Activated naive CD8-positive, alpha-beta T cell treated with anti-CD3 and anti-CD28 coated beads, Interleukin-2, amount 50 U/mL, for 24 hours (primary cell): Measurements from ENCODE around the gene ATP8A2.

ENCODE experiments used
- ATAC-seq: fragments of 150-1000 bp; cut with Tn5 transposase; one replicate; pipeline ENCODE4 v1.10.0; 2021
- DNase-seq: peaks from one replicate; pipeline ENCODE4 v3.0.0; 2021
- H3K27ac Mint-ChIP-seq: one replicate; pipeline ENCODE4 v1.8.0; 2021; ENCODE audit warnings: mild to moderate bottlenecking, mixed read lengths
- H3K27me3 Mint-ChIP-seq: one replicate; pipeline ENCODE4 v1.8.0; 2021; ENCODE audit warnings: mixed read lengths
- H3K36me3 Mint-ChIP-seq: one replicate; pipeline ENCODE4 v1.8.0; 2021; ENCODE audit warnings: low read depth, mixed read lengths
- H3K4me1 Mint-ChIP-seq: one replicate; pipeline ENCODE4 v1.8.0; 2021; ENCODE audit warnings: mixed read lengths
- H3K4me3 Mint-ChIP-seq: one replicate; pipeline ENCODE4 v1.8.0; 2021; ENCODE audit warnings: mild to moderate bottlenecking, moderate library complexity, mixed read lengths
- H3K9me3 Mint-ChIP-seq: one replicate; pipeline ENCODE4 v1.8.0; 2021; ENCODE audit warnings: mixed read lengths

The ATP8A2 gene

DNA sequence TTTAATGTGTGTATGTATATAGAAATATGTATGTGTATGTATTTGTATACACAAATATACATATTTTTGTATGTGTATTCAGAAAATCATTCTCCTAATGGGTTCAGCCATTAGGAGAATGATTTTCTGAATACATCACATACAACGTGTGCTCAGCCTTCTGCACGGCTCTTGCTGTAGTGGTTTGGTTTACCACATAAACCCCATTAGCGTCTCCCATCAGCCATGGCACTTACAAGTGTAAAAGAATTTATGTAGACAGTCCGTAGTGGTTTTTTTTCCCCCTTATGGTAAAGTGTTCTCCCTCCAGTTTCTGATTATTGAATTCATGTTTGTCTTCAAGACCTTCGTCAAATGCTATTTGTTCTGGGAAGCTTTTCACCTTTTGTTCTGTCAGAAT is 38.2 kb downstream of the ATP8A2 start:
- Mint-ChIP-seq H3K9me3 (no peaks in the 10 kb centered on the region), H3K4me3 (no peak overlapping the region), H3K27me3 (peaks cover 6% of the 10 kb centered on the region), H3K27ac (no peak overlapping the region), H3K36me3 (no peaks in the 10 kb centered on the region), H3K4me1 (no peaks in the 10 kb centered on the region)
- ATAC-seq (no peak), DNase-seq (no peak)

DNA sequence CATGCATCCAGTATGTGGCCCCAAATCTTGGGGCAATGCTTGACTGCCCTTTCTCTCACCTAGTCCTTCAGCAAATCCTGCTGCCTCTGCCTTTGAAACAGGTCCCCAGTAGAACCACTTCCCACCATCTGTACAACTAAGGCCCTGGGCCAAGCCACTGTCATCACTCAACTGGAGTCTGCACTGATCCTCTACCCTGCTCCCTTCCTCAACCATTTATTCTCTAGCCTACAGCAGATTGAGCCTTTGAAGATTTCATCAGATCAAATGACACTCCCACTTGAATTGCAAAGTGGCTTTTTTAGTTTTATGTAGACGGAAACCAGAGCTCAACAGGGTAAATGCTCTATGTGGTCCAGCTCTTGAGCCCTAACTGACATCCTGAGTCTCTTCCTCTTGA is 43.5 kb downstream of the ATP8A2 start:
- Mint-ChIP-seq H3K9me3 (no peaks in the 10 kb centered on the region), H3K27ac (no peak overlapping the region), H3K4me1 (no peaks in the 10 kb centered on the region), H3K27me3 (peaks cover 17% of the 10 kb centered on the region), H3K4me3 (no peak overlapping the region), H3K36me3 (no peaks in the 10 kb centered on the region)
- DNase-seq (no peak), ATAC-seq (no peak)

GRCh38 chr13:25417535-25417934 is 45.8 kb downstream of the ATP8A2 start:
- DNase-seq (no peak), ATAC-seq (no peak)
- no peaks in the 10 kb centered on the region for H3K36me3 Mint-ChIP-seq
- no peak overlapping the region for H3K27ac Mint-ChIP-seq
- no peaks in the 10 kb centered on the region for H3K9me3 Mint-ChIP-seq
- H3K4me3 Mint-ChIP-seq: no peak overlapping the region
- H3K27me3 Mint-ChIP-seq: peaks cover 17% of the 10 kb centered on the region
- no peaks in the 10 kb centered on the region for H3K4me1 Mint-ChIP-seq

DNA sequence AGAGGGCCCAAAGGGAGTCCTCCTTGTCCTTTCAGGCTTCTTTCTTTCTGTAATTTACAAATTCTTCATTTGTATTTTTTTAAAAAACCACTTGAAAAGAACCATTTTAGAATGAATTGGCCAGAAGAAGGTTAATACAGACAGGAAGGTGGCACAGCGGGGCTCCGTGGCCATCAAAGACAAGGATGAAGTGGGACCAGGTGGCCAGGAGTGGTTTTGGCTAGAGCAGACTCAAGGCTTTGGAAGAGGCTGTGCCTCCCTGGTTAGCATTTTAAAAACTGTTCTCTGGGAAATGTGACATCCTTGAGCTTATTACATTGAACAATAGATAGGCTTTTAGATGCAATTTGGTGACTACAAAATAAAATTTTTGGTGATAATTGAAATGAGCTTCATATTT is 48.4 kb downstream of the ATP8A2 start:
- no peak for DNase-seq
- ATAC-seq: no peak
- no peak overlapping the region for H3K4me3 Mint-ChIP-seq
- H3K4me1 Mint-ChIP-seq: no peaks in the 10 kb centered on the region
- no peaks in the 10 kb centered on the region for H3K36me3 Mint-ChIP-seq
- peaks cover 13% of the 10 kb centered on the region for H3K27me3 Mint-ChIP-seq
- no peak overlapping the region for H3K27ac Mint-ChIP-seq
- no peaks in the 10 kb centered on the region for H3K9me3 Mint-ChIP-seq

DNA sequence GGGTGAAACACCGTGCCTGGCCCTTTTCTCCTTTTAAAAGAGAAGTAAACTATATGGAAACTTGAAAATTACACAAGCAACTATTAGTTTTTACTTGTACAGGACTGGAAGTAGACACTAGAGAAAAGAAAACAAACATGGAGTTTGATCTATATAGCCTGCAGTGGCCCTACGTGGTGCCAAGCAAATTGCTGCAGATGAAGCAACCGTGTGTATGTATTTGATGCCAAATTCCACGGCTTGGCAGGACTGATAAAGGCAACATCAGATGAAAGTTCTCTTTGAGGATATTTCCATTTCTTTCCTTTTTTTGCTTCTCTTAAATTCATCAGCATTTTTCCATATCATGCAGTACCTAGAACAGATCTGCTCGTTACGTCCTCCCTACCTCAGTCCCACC is 49.8 kb downstream of the ATP8A2 start:
- no peak for ATAC-seq
- Mint-ChIP-seq H3K27me3 (peaks cover 10% of the 10 kb centered on the region), H3K4me3 (no peak overlapping the region), H3K27ac (no peak overlapping the region), H3K9me3 (no peaks in the 10 kb centered on the region), H3K4me1 (no peaks in the 10 kb centered on the region), H3K36me3 (no peaks in the 10 kb centered on the region)
- DNase-seq: no peak

DNA sequence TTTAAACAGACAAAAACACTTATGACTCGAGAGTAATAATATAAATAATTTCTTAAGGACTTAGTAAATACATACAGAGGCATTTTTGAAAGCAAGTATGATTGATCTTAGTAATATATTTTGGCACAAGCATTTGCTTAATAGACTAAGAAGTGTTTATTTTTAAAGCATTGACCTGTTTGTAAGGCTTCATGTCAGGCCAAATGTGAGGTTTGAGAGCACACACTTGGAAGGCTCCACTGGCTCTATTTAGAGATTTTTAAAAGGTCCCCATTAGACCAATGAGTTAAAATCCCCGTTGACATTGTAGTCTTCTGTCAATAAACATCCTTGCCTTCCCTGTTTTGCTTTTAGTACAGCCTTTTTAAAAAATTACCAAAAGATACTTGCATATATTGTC is 50.4 kb downstream of the ATP8A2 start:
- DNase-seq: no peak
- Mint-ChIP-seq H3K4me1 (no peaks in the 10 kb centered on the region), H3K36me3 (no peaks in the 10 kb centered on the region), H3K9me3 (no peaks in the 10 kb centered on the region), H3K27me3 (peaks cover 10% of the 10 kb centered on the region), H3K27ac (no peak overlapping the region), H3K4me3 (no peak overlapping the region)
- ATAC-seq: no peak

DNA sequence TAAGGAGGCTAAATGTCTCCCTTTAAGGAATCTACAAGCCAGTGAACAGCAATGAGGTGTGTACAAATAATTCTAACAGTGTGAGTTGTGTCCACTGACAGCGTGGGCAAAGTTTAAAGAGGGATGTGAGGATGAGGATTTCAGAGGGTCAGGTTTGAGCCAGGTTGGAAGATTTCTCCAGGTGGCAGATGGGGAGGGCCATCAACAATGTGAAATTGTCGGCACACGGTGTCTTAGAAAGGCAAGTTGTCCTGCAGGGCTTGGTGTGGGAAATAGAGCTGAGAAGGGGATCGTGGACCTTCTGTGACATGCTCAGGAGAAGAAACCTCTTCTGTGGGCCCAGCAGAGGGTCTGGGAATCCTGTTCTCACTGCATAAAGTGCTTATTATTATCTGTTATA is 52.1 kb downstream of the ATP8A2 start:
- ATAC-seq (no peak), DNase-seq (no peak)
- Mint-ChIP-seq H3K36me3 (no peaks in the 10 kb centered on the region), H3K4me1 (no peaks in the 10 kb centered on the region), H3K4me3 (no peak overlapping the region), H3K27me3 (peaks cover 3% of the 10 kb centered on the region), H3K9me3 (no peaks in the 10 kb centered on the region), H3K27ac (no peak overlapping the region)

GRCh38 chr13:25429466-25429865 is 57.7 kb downstream of the ATP8A2 start:
- DNase-seq: no peak
- no peak for ATAC-seq
- H3K9me3 Mint-ChIP-seq: no peaks in the 10 kb centered on the region
- no peak overlapping the region for H3K4me3 Mint-ChIP-seq
- no peak overlapping the region for H3K27ac Mint-ChIP-seq
- no peaks in the 10 kb centered on the region for H3K4me1 Mint-ChIP-seq
- H3K36me3 Mint-ChIP-seq: no peaks in the 10 kb centered on the region
- peaks cover 3% of the 10 kb centered on the region for H3K27me3 Mint-ChIP-seq

- H3K36me3 Mint-ChIP-seq: no peaks in the 10 kb centered on the region
- H3K9me3 Mint-ChIP-seq: no peaks in the 10 kb centered on the region
- ATAC-seq: no peak
- H3K27ac Mint-ChIP-seq: no peak overlapping the region
- peaks cover 10% of the 10 kb centered on the region for H3K27me3 Mint-ChIP-seq
- no peaks in the 10 kb centered on the region for H3K4me1 Mint-ChIP-seq
- no peak for DNase-seq
- H3K4me3 Mint-ChIP-seq: no peak overlapping the region
These were observed 60.9 kb downstream of the ATP8A2 start for GRCh38 chr13:25432691-25433090.

DNA sequence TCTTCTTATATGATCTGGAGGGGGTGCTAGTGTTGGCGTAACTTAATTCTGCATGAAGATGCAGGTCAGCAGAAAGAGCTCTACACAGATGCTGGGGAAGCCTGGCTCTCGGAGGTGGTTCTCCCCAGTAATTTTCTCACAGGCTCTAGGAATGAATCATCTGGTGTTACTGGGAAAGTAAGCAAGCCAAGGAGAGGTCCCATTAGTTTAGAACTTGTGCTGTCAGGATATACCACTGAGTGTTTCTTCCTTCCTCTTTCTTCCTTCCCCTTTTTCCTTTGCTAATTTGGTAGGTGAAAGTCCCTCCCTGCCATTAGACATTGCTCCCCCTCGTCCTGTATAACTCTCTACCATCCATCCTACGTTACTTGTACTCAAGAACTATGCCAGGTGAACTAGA is 68.3 kb downstream of the ATP8A2 start:
- Mint-ChIP-seq H3K27ac (no peak overlapping the region), H3K4me1 (no peaks in the 10 kb centered on the region), H3K36me3 (no peaks in the 10 kb centered on the region), H3K9me3 (no peaks in the 10 kb centered on the region), H3K27me3 (peaks cover 19% of the 10 kb centered on the region), H3K4me3 (no peak overlapping the region)
- ATAC-seq (no peak), DNase-seq (no peak)

DNA sequence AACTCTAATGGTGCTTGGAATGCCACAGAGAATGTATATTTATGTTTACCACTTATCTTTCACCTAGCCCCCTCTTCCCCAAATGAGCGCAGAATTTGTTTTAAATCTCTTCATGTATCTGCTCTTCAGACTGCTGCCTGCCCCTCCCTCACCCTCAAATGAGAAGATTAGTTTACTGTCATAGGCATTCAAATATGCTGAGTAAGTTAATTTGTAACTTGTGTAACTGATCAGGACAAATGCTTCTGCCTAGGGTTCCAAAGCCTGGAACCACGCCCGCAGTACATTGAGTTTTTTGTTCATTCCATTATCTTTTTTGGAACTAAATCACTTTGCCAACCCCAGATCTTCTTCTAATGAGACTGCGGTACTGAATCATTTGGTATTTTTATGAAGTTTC is 74.5 kb downstream of the ATP8A2 start:
- Mint-ChIP-seq H3K4me1 (no peaks in the 10 kb centered on the region), H3K4me3 (no peak overlapping the region), H3K27ac (no peak overlapping the region), H3K9me3 (no peaks in the 10 kb centered on the region), H3K27me3 (peaks cover 19% of the 10 kb centered on the region), H3K36me3 (no peaks in the 10 kb centered on the region)
- ATAC-seq (no peak), DNase-seq (no peak)

DNA sequence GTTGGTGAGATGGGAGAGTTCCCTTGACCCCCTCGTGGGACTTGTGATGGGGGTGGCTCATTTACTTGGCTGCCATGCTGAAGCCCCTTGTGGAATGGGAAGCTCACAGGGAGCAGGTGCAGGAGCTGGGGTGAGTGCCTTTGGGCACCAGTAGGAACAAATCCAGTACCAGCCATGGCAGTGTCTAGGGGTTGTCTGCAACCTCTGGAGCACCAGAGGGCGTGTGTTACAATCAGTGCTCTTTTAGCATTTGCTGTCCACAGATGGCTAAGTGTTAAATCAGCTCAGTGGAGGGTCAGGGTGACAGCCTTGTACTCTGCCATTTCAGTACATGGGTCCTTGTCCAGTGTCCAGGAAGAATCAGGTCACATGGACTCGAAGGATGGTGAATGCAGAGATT is 75.6 kb downstream of the ATP8A2 start:
- no peak overlapping the region for H3K4me3 Mint-ChIP-seq
- no peaks in the 10 kb centered on the region for H3K4me1 Mint-ChIP-seq
- no peaks in the 10 kb centered on the region for H3K9me3 Mint-ChIP-seq
- no peak overlapping the region for H3K27ac Mint-ChIP-seq
- no peaks in the 10 kb centered on the region for H3K36me3 Mint-ChIP-seq
- H3K27me3 Mint-ChIP-seq: peaks cover 21% of the 10 kb centered on the region
- no peak for DNase-seq
- ATAC-seq: no peak

- no peak for ATAC-seq
- Mint-ChIP-seq H3K4me3 (no peak overlapping the region), H3K36me3 (no peaks in the 10 kb centered on the region), H3K9me3 (no peaks in the 10 kb centered on the region), H3K27me3 (peaks cover 16% of the 10 kb centered on the region), H3K4me1 (no peaks in the 10 kb centered on the region), H3K27ac (no peak overlapping the region)
- no peak for DNase-seq
These were observed 82.1 kb downstream of the ATP8A2 start for GRCh38 chr13:25453850-25454365.

- Mint-ChIP-seq H3K4me3 (no peak overlapping the region), H3K9me3 (no peaks in the 10 kb centered on the region), H3K36me3 (no peaks in the 10 kb centered on the region), H3K27me3 (peaks cover 14% of the 10 kb centered on the region), H3K27ac (no peak overlapping the region), H3K4me1 (no peaks in the 10 kb centered on the region)
- ATAC-seq: no peak
- no peak for DNase-seq
These were observed 83.4 kb downstream of the ATP8A2 start for GRCh38 chr13:25455146-25455545.

DNA sequence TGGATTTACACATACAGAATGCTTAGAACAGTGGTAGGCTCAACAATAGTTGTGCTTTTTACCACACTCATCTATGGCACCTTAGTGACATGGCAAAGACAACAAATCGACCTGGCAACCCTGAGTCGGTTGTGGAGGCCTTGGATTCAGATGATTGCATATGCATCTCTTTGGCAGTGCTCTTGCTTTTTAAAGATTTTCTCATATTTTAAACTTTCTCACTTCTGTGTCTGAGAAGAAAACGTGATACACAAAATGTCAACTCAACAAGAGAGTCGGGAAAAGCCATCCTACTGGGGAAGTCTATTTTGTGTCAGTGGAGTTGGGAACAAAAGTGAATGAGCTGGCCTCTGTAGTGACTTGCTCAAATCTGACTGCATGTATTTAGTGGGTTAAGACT is 85.8 kb downstream of the ATP8A2 start:
- ATAC-seq (no peak), DNase-seq (no peak)
- Mint-ChIP-seq H3K4me1 (no peaks in the 10 kb centered on the region), H3K36me3 (no peaks in the 10 kb centered on the region), H3K27me3 (peaks cover 11% of the 10 kb centered on the region), H3K4me3 (no peak overlapping the region), H3K9me3 (no peaks in the 10 kb centered on the region), H3K27ac (no peak overlapping the region)

GRCh38 chr13:25462301-25463125 is 90.7 kb downstream of the ATP8A2 start:
- H3K27me3 Mint-ChIP-seq: peaks cover 19% of the 10 kb centered on the region
- H3K4me3 Mint-ChIP-seq: no peak overlapping the region
- no peak overlapping the region for H3K27ac Mint-ChIP-seq
- no peaks in the 10 kb centered on the region for H3K4me1 Mint-ChIP-seq
- no peaks in the 10 kb centered on the region for H3K9me3 Mint-ChIP-seq
- DNase-seq: no peak
- H3K36me3 Mint-ChIP-seq: no peaks in the 10 kb centered on the region
- ATAC-seq: no peak
